Right lobe of liver (tissue), 6 donors: ENCODE results near the gene FERD3L. TPM values are rescaled to one million over a fixed set of nuclear protein-coding genes. Genes with fewer than 3 reads are reported as not detected.

Experiments
- ATAC-seq, 4 donors: fragments of 200-7000 bp; cut with Tn5 transposase; one replicate each; pipeline ENCODE4 v1.9.1; 2020; ENCODE audit warnings: mild to moderate bottlenecking in 4 of 4, moderate library complexity in 4 of 4
- DNase-seq, 3 donors: peaks; one replicate each; pipeline ENCODE4 v3.0.0-alpha.2; 2020
- H3K27ac ChIP-seq, 3 donors: fragments of 200-600 bp; one replicate each; pipeline ENCODE4 v1.8.0; 2022
- H3K27me3 ChIP-seq, 2 donors: fragments of 200-600 bp; one replicate each; pipeline ENCODE4 v1.8.0; 2022
- H3K36me3 ChIP-seq, 4 donors: fragments of 200-600 bp; sonication (generic) in 1 of 4; one replicate each; pipeline versions ENCODE4 v1.5.1 to v1.8.0; 2017 to 2022; ENCODE audit warnings: control low read depth in 1 of 4
- H3K4me1 ChIP-seq, 4 donors: fragments of 200-600 bp; sonication (generic) in 1 of 4; one replicate each; pipeline versions ENCODE4 v1.5.1 to v1.8.0; 2017 to 2022; ENCODE audit warnings: control low read depth in 1 of 4
- H3K4me3 ChIP-seq, 3 donors: fragments of 200-600 bp; one replicate each; pipeline ENCODE4 v1.8.0; 2022
- H3K9me3 ChIP-seq, 4 donors: fragments of 200-600 bp; sonication (generic) in 1 of 4; one replicate each; pipeline versions ENCODE4 v1.5.1 to v1.8.0; 2017 to 2022; ENCODE audit warnings: control low read depth in 1 of 4
- POLR2A ChIP-seq: fragments of 450-650 bp; IDR thresholded peaks from one replicate; pipeline ENCODE4 v1.6.1; 2017; ENCODE audit warnings: antibody characterized with exemption, mild to moderate bottlenecking
- WGBS: methylation state at CpG from one replicate; pipeline ENCODE4 v1.1.6; 2018; ENCODE audit warnings: low coverage, low lambda C conversion rate; ENCODE audit not compliant: insufficient coverage; ENCODE audit errors: missing lambda C conversion rate; 5-methylcytosine and 5-hydroxymethylcytosine counted together
- intact Hi-C, 2 donors: fragments of 100-400 bp; cut with DNase I; formaldehyde crosslinking; loops; one replicate each; pipeline versions ENCODE4 v1.11.2 to v1.14.1; 2022
- total RNA-seq, 6 experiments: library from RNA; depleted of rRNA in 2 of 6; stranded (reverse); fragments of >200 nt in 2 of 6; fragmentation: NEBNext Ultra II Directional in 3 of 6; extraction: Animal tissue kit (Norgen Biotek cat#: 25700) in 3 of 6; gene quantifications; one replicate each; pipeline versions ENCODE4 v1.1.0 to v1.2.4, GENCODE V29; 2016 to 2023
- TF ChIP-seq, protein P1 (sequence below), 4 donors: fragments of 200-600 bp in 3 of 4; fragments of 450-650 bp in 1 of 4; IDR thresholded peaks; one replicate each; pipeline versions ENCODE4 v1.5.1 to v1.8.0; 2016 to 2022; ENCODE audit warnings: antibody characterized with exemption in 4 of 4, mild to moderate bottlenecking in 2 of 4
- donor health status: DM: no; HTN: yes; CAD: no.
- donor health status: DM: no; HTN: no; CAD: no.
- donor health status: DM: no; HTN: no; CAD: no.
- donor health status: DM: no; HTN: yes; CAD: no.
- donor health status: DM: no; HTN: yes; CAD: no.

FERD3L gene
- total RNA-seq, 6 experiments from 2014 or later: not detected

DNA sequence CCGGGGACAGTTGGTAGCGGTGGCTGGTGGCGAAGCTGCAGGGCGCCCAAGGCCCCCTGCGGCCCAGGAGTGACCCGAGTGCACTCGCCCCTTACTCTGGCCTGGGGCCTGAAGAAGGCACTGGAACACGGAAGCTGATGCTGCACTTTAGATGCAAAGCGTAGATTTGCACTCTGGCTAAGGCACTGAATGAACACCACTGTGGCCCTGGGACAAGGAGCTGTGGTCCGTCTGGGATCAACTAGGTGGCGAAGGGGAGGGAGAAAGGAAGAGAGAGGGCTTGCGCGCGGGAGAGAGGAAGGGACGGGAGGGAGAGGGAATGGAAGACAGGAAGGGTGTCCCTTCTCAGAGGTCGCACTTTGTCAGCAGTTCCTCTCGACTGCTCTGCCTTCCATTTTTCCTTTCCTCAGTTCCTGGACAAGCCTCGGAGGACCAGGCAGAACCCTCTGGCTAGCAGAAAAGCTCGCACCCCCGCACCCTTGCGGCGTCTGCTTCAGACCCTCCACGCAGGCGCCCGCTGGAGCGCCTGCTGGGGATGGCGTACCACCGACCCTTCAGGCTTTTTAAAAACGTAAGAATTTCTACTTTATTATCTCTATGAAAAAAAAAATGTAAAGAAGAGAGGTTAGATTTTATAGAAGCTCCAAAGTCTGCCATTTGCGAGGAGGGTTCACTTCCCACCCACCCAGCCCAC lies 1.2 kb downstream of the FERD3L start:
- Histone ChIP-seq H3K4me1 (no peaks in the 10 kb centered on the region), H3K9me3 (no peaks in the 10 kb centered on the region), H3K4me3 (no peak overlapping the region), H3K36me3 (no peaks in the 10 kb centered on the region), H3K27ac (no peak overlapping the region), H3K27me3 (no peaks in the 10 kb centered on the region)
- TF ChIP-seq POLR2A: no peak
- TF ChIP-seq, protein P1, sequence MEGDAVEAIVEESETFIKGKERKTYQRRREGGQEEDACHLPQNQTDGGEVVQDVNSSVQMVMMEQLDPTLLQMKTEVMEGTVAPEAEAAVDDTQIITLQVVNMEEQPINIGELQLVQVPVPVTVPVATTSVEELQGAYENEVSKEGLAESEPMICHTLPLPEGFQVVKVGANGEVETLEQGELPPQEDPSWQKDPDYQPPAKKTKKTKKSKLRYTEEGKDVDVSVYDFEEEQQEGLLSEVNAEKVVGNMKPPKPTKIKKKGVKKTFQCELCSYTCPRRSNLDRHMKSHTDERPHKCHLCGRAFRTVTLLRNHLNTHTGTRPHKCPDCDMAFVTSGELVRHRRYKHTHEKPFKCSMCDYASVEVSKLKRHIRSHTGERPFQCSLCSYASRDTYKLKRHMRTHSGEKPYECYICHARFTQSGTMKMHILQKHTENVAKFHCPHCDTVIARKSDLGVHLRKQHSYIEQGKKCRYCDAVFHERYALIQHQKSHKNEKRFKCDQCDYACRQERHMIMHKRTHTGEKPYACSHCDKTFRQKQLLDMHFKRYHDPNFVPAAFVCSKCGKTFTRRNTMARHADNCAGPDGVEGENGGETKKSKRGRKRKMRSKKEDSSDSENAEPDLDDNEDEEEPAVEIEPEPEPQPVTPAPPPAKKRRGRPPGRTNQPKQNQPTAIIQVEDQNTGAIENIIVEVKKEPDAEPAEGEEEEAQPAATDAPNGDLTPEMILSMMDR (IDR thresholded peaks at IDR 0.05): no peak
- no peak for DNase-seq
- WGBS: 2% methylated on average over 24 of the region's 30 CpGs
- intact Hi-C loops: no loop called here
- ATAC-seq: no peak

GRCh38 chr7:19139706-19140327 lies 5.4 kb downstream of the FERD3L start:
- Histone ChIP-seq H3K9me3 (no peaks in the 10 kb centered on the region), H3K4me3 (no peak overlapping the region), H3K36me3 (no peaks in the 10 kb centered on the region), H3K4me1 (no peaks in the 10 kb centered on the region), H3K27me3 (no peaks in the 10 kb centered on the region), H3K27ac (no peak overlapping the region)
- WGBS: 52% methylated on average over 4 of the region's 4 CpGs
- intact Hi-C loops: no loop called here
- TF ChIP-seq POLR2A: no peak
- TF ChIP-seq, protein P1 (IDR thresholded peaks at IDR 0.05): no peak
- ATAC-seq (no peak), DNase-seq (no peak)

DNA sequence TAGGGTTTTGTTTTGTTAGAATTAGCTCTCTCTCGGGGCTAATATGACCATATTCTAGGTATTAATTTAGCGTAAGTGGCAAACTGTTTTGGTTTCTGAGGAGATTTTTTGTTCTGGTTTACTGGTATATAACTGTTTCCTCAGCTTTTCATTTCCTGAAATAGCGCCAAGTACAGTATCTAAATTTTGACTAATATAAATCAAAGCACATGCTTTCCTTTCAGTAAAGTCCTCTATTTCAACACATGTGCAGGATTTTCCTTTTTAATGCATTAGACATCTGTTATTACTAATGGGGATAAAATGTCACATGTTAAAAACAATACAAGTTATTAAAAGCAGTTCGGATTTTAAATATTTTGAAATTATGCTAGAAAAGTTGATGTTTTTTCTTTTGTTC lies 11.3 kb downstream of the FERD3L start:
- 36% methylated on average over 4 of the region's 4 CpGs for WGBS
- ATAC-seq: no peak
- H3K27me3 ChIP-seq: peaks cover 0 to 2% of the 10 kb centered on the region in 2 donors
- H3K27ac ChIP-seq: no peak overlapping the region
- DNase-seq: no peak
- no peaks in the 10 kb centered on the region for H3K36me3 ChIP-seq
- H3K4me3 ChIP-seq: no peak overlapping the region
- no peaks in the 10 kb centered on the region for H3K9me3 ChIP-seq
- intact Hi-C loops: no loop called here
- TF ChIP-seq, protein P1 (IDR thresholded peaks at IDR 0.05): no peak
- TF ChIP-seq POLR2A: no peak
- no peaks in the 10 kb centered on the region for H3K4me1 ChIP-seq

DNA sequence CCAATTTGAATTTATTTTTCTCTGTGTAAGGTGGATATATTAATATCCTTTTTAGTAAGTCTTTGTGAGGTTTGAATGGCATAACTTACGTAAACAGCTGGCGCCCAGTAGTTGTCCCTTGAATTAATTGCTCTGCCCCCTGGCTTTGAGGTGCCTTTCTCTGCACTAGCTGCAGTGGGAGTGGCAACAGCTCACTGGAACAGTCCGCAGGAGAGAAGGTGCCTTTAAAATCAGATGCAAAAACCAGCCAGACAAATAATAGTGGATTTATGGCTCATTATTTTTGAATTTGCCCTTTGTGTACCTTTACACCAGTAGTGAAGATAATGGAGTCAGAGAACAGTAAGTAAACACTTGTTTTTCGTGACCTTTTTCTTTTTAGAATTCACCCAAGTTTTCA lies 11.8 kb downstream of the FERD3L start:
- no peak for TF ChIP-seq POLR2A
- TF ChIP-seq, protein P1 (IDR thresholded peaks at IDR 0.05): no peak
- Histone ChIP-seq H3K9me3 (no peaks in the 10 kb centered on the region), H3K27ac (no peak overlapping the region), H3K4me3 (no peak overlapping the region), H3K27me3 (peaks cover 0 to 5% of the 10 kb centered on the region in 2 donors), H3K36me3 (no peaks in the 10 kb centered on the region), H3K4me1 (no peaks in the 10 kb centered on the region)
- DNase-seq: no peak
- WGBS: 37% methylated on average over 4 of the region's 4 CpGs
- intact Hi-C loops: no loop called here
- no peak for ATAC-seq
